GM12874 (cell line): ENCODE results near the gene RNF20.

ENCODE experiments used
- CTCF ChIP-seq: IDR thresholded peaks from 2 replicates; pipeline ENCODE4 v1.5.1; 2011; ENCODE audit warnings: low read depth, mild to moderate bottlenecking, control low read depth, low read length, moderate library complexity; ENCODE audit not compliant: insufficient read depth

The RNF20 gene

GRCh38 chr9:101516655-101517054 is 17.0 kb upstream of the RNF20 start:
- no peak for TF ChIP-seq CTCF

- TF ChIP-seq CTCF: no peak
Observed at GRCh38 chr9:101524371-101524770, 9.3 kb upstream of the RNF20 start.

GRCh38 chr9:101527066-101527465 is 6.6 kb upstream of the RNF20 start:
- TF ChIP-seq CTCF: no peak

- TF ChIP-seq CTCF: no peak
Observed at GRCh38 chr9:101528015-101528414, 5.6 kb upstream of the RNF20 start.

- TF ChIP-seq CTCF: peak; percentile 67
Observed at GRCh38 chr9:101530076-101530711, 3.5 kb upstream of the RNF20 start.

- no peak for TF ChIP-seq CTCF
Observed at GRCh38 chr9:101536351-101536750, 2.7 kb downstream of the RNF20 start.

GRCh38 chr9:101536938-101537337 is 3.3 kb downstream of the RNF20 start:
- TF ChIP-seq CTCF: no peak
